HL-60 (cell line): ENCODE data around the gene WNT11.

Experiments used
- DNase-seq, 2 experiments: peaks; one replicate each; pipeline ENCODE4 v3.0.0-alpha.2; 2010 to 2020; ENCODE audit warnings: low read depth in 1 of 2, low spot score in 1 of 2
- H3K27ac ChIP-seq: fragments of 250-450 bp; sonication (Bioruptor Pico); replicated peaks from 2 replicates; pipeline ENCODE4 v1.5.1; 2020; ENCODE audit warnings: mild to moderate bottlenecking, moderate library complexity
- H3K27me3 ChIP-seq: fragments of 250-450 bp; sonication (Bioruptor Pico); 2 replicates; pipeline ENCODE4 v1.5.1; 2021; ENCODE audit warnings: mild to moderate bottlenecking, moderate library complexity; ENCODE audit not compliant: insufficient read depth, poor library complexity, severe bottlenecking
- H3K4me3 ChIP-seq: replicated peaks from 2 replicates; pipeline ENCODE4 v1.5.1; 2011; ENCODE audit warnings: mild to moderate bottlenecking, control low read depth, low read length; ENCODE audit not compliant: insufficient read depth
- CTCF ChIP-seq: IDR thresholded peaks from one replicate; pipeline ENCODE4 v1.5.1; 2011; ENCODE audit warnings: low read length, control low read depth, inconsistent platforms; ENCODE audit not compliant: insufficient read depth
- GABPA ChIP-seq: IDR thresholded peaks from 2 replicates; pipeline ENCODE4 v1.6.1; 2012; ENCODE audit warnings: low read depth
- POLR2AphosphoS5 ChIP-seq: IDR thresholded peaks from 2 replicates; pipeline ENCODE4 v1.6.1; 2012; ENCODE audit warnings: low read depth
- REST ChIP-seq: IDR thresholded peaks from 2 replicates; pipeline ENCODE4 v1.6.1; 2012; ENCODE audit warnings: low read depth; ENCODE audit not compliant: insufficient replicate concordance
- SPI1 ChIP-seq: IDR thresholded peaks from 2 replicates; pipeline ENCODE4 v1.6.1; 2012; ENCODE audit warnings: low read depth, mild to moderate bottlenecking, borderline replicate concordance

WNT11 gene

GRCh38 chr11:76232026-76232665 lies 25.8 kb upstream of the WNT11 start:
- no peak overlapping the region for H3K27ac ChIP-seq
- no peak overlapping the region for H3K4me3 ChIP-seq
- no peak for DNase-seq
- TF ChIP-seq CTCF, result no peak
- no peak for TF ChIP-seq GABPA
- no peak for TF ChIP-seq POLR2AphosphoS5
- TF ChIP-seq SPI1, result no peak
- no peak for TF ChIP-seq REST
- H3K27me3 ChIP-seq, result no peaks in the 10 kb centered on the region

DNA sequence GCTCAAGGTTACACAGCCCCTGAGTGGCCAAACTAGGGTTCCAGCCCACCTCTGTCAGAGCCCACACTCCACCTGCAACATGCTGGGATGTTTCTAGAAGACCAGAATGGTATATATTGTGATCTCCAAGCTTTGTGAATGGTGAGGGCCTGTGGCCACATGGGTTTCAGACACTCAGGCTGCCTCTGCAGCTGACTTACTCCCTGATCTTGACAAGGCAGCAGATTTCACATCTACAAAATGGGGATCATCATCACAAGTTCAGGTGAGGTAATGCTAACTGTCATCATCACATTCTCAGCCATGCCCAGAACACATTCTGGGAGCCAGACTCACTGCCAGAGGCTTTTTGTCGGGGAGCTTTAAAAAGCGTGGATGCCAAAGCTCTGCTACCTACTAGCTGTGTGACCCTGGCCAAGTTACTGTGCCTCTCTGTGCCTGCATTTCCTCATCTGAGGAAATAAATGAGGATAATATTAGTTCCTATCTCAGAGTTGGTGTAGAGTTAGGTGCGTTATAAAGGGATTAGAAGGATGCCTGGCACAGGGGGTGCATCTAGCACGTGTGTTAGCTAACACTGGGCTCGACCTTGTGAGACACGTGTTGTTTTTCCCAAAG lies 24.9 kb upstream of the WNT11 start:
- DNase-seq, result no peak
- Histone ChIP-seq H3K4me3 (no peak overlapping the region), H3K27me3 (no peaks in the 10 kb centered on the region), H3K27ac (no peak overlapping the region)
- no peak for TF ChIP-seq CTCF
- no peak for TF ChIP-seq POLR2AphosphoS5
- TF ChIP-seq SPI1, result no peak
- no peak for TF ChIP-seq REST
- TF ChIP-seq GABPA, result no peak

DNA sequence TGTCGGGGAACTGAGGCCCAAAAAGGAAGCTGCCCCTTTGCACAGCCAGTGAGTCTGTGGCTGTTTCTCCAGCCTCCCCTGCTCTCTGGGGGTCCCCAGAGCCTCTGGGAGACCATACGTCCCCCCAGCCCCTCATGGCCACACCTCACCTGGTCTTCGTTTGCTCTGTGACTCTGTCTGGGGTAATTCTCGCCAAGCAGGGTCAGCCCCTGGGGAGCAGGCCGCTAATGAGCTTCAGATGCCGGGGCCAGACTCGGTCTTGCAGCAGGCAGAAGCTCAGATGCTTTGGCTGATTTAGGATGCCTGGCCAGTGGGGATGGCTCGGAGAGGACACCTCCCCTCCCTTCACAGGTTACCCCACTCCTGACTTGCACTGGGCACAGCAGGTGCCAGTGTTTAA lies 24.1 kb upstream of the WNT11 start:
- no peak overlapping the region for H3K27ac ChIP-seq
- H3K4me3 ChIP-seq, result no peak overlapping the region
- no peak for DNase-seq
- TF ChIP-seq GABPA (no peak), SPI1 (no peak), REST (no peak), POLR2AphosphoS5 (no peak), CTCF (no peak)
- no peaks in the 10 kb centered on the region for H3K27me3 ChIP-seq
